Measurements from ENCODE around the gene CFHR3.
"Not testable (repeated sequence)": the region's sequence is repeated elsewhere in the genome, so short reads cannot be mapped to it uniquely, and the experiment has no call there.

- not testable (repeated sequence) for TF ChIP-seq CTCF (conservative IDR thresholded peaks at IDR 0.05 in 1 of 2, IDR thresholded peaks at IDR 0.05 in 1 of 2; ENCODE audit: low read depth in 1 of 2, low read length in 2 of 2); EZH2 (IDR thresholded peaks at IDR 0.05; ENCODE audit: low read length, missing control alignments)
These were observed 42.8 kb downstream of the CFHR3 start for GRCh38 chr1:196817442-196817841.

All from fibroblast of lung (primary cell).